Fibroblast of peridontal ligament (primary cell): ENCODE measurements around the gene OBP2B.
"Not testable (repeated sequence)": the region's sequence is repeated elsewhere in the genome, so short reads cannot be mapped to it uniquely, and the experiment has no call there.

Experiments
- DNase-seq: peaks from one replicate; pipeline ENCODE4 v3.0.0-alpha.2; 2010; ENCODE audit errors: extremely low read depth

Gene OBP2B

DNA sequence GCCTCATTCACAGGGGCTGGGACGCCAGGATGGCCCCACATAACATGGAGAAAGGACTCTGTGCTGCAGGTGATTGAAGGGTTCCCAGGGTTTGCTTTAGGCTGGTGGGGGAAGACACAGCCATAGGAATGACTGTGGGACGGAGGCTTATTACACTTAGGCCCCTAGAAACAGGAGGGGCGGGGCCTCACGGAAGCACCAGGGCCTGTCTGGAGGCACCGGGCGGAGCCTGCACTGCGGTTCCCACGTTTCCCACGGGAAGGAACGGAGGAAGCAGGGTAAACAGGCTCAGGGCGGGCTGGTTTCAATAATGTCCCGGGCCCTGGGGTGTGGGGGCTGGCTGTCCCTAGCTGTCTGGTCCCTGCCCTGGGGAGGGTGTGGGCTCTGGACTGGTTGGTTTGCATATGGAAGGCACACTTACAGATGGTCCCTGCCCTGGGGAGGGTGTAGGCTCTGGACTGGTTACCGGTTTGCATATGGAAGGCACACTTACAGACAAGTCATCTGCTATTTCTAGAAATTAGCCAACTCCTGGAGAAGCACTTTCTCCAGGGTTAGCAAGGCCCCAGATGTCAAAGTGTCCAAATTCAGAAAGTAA, 14.2 kb upstream of the OBP2B start:
- DNase-seq, result not testable (repeated sequence)

GRCh38 chr9:133221994-133222393, 12.9 kb upstream of the OBP2B start:
- DNase-seq, result not testable (repeated sequence)

- DNase-seq, result no peak
Observed at GRCh38 chr9:133221177-133221809, 12.2 kb upstream of the OBP2B start.

DNA sequence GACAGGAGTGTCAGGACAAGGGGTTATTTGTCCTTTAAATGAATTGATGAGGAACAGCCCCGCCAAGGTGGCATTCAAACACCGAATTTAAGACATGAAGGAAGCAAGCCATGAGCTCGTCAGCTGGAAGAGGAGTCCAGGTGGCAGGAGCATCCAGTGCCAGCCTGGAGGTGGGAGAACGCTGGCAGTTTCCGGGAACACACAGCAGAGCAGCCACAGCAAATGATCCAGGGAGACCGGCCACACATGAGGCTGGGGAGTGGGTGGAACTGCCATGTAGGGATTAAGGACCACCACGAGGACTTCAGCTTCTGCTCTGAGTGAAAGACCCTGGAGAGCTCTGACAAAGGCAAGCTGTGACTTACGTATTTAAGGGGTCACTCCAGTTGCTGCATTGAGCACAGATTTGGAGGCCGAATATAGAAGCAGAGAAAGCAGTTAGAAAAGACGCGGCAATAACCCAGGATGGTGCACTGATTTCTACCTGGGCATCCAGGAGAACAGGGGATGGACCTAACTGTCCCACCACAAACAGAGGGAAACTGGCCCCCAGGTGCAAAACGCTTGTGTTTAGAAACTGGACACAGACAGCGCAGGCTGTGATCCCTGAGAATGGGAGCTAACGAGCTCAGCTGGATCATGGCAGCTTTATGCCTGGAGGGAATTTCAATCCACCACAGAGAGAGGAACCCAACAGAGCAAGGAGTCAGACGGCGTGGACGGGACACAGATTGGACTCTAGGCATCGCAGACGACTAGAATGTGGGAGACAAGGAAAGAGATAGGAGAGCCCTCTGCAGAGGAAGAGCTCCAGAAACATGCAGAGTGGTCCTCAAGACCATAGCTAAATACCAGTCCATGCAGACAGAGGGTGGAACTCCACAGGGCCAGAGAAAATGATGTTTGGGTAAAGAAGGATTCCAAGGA, 9.3 kb upstream of the OBP2B start:
- DNase-seq, result not testable (repeated sequence)

GRCh38 chr9:133217333-133217988, 8.4 kb upstream of the OBP2B start:
- DNase-seq, result not testable (repeated sequence)

- not testable (repeated sequence) for DNase-seq
Observed at GRCh38 chr9:133214276-133214675, 5.2 kb upstream of the OBP2B start.

GRCh38 chr9:133210609-133211008, 1.6 kb upstream of the OBP2B start:
- DNase-seq, result no peak

DNA sequence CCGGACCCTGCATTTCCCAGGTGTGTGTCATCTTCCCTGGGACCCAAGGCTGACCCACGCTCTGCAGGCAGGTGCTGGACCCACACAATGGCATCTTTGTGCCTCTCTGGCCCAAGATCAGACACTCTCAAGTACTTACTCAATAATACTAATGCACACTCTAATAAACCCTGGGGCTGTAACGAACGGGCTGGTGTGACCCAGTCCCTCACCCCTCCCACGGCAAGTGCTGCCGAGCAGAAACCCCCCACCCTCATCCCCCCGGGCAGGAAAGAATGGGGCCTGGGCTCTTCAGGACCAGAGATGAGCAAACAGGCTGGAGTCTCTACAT, 1.1 kb upstream of the OBP2B start:
- no peak for DNase-seq

DNA sequence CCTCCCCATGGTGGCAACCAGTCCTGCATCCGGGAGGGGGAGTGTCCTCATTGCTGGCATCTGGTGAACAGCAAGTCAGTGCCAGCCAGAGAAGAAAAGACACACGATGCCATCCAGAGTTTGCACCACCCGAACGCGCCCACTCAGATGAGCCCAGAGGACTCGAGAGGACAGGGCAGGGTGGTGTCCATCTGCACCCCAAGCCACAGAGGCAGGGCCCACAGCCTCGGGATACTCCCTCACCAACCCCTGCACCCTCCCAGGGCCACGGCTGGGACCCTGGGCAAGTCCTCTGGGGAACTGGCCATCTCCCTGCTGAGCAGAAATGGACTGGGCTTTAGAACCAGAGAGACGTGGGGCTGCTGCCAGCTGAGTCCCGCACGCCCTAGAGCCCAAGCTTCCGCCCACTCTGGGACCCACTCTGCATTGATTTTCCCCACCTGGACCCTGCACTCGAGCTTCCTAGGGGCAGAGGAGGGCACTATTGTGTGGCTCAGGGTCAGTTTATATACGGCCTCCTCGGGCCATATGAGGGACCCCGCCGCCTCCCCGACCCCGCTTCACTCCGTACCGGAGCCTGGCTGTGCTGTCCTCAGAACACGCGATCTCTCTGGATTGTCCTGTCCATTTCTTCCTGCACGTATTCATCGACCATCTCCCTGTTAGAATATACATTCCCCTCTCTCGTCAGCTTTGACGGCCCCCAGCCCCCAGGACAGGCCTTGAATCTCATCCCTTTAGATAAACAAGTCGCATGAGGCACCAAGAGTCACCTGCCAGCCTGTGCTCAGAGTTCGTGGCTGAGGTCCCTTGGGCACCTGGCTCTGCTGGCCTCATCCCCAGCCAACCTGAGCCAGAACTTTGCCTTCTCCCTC, 514 bp upstream of the OBP2B start:
- not testable (repeated sequence) for DNase-seq

DNA sequence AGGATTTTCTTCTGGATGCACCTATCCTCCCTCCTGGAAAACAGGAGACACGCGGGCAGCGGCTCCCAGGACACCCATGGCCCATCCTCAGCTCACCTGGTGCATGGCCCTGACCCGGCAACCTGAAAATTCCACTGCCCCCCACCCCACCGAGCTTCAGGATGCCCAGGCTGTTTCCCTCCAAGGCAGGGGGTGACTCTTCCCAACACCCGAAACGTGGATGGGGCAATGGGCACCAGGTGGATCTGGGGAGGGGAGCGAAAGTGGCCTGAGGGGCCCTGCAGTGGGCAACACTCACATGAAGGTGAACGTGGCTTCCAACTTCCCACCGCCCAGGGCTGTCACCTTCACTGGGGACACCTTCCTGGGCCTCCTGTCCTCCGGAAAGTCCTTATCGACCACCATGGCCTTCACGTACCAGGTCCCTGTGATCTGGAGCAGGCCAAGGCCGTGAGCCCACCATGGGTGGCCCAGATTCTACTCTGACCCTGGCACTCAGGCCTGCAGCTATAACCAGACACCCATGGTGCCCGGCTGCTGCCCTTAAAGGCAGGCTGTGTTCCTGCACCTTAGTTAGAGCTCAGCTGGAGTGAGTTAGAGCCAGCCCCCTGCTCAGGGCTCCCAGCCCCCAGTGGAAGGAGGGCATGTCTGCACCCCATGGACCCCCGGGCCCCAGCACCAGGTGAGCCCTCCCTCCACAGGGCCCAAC, 725 bp downstream of the OBP2B start:
- DNase-seq, result not testable (repeated sequence)

DNA sequence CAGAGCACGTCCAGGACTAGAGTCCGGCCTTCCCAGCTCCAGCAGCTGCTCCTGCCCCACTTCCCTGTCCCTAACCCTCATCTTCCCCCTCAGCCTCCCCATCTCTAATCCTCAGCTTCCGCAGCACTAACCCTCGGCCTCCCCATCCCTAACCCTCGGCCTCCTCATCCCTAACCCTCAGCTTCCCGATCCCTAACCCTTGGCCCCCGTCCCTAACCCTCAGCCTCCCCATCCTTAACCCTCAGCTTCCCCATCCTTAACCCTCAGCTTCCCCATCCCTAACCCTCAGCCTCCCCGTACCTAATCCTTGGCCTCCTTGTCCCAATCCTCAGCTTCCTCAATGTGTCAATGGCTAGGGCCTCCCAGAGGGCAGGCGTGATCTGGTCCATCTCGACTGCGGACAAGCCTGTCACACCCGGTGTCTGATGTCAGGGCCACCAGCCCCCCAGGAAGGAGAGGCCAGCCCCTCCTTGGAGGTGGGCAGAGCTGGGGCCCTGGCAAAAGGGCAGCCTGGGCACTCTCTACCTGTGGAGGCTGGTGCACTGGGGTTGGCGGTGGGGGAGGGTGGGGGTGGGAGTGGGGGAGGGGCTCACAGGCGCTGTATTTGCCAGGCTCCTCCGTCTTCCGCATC, 1.4 kb downstream of the OBP2B start:
- DNase-seq, result no peak

- DNase-seq, result no peak
Observed at GRCh38 chr9:133207021-133207531, 2.0 kb downstream of the OBP2B start.

DNA sequence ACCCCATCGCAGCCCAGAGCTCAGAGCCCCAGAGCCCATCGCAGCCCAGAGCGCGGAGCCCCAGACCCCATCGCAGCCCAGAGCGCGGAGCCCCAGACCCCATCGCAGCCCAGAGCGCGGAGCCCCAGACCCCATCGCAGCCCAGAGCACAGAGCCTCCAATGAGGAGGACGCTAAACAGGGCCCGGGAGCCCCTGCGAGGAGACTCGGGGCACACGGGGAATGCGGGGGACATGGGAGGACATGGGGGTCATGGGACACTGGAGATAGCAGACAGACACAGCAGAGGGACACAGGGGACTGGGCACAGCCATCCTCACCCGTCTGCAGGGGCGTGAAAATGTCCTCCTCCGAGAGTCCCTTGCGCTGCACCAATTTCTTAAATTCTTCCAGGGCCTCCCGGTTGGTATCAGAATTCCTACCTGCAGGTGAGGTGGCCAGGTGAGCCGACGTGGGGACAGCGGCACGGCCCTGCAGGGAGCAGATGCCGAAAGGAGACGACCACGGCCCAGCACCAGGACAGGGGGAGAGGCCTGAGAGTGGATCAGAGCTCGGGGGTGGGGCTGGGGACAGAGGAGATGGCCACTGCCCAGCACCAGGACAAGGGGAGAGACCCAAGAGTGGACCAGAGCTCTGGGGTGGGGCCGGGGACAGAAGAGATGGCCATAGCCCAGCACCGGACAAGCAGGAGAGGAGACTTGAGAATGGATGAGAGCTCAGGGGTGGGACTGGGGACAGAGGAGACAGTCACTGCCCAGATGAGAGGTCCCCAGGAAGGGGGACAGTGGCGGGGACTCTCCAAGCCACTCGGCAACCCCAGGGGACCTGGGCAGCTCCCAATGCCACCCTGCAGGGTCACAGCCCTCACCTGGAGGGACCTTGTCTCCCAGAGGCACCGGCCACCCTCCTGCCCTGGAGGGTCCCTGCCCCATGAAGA, 2.8 kb downstream of the OBP2B start:
- DNase-seq, result no peak

DNA sequence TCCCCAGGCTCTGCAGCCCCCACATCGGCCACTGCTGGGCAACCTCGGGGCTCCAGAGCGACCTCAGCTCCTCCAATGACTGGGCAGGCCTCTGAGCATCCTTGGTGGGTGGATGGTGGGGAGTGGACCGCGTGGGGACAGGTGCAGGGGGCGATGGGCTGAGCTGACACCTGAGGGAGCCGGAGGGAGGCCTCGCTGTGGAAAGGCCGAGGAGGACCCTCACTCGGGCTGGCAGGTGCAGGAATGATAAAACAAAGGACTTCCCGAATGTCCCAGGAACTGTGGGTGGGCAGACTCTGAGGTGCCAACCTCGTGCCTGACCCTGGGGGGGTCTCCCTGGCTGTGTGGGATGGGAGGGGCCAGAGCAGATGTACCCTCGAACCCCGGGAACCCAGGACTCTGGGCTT, 3.6 kb downstream of the OBP2B start:
- not testable (repeated sequence) for DNase-seq

- DNase-seq, result no peak
Observed at GRCh38 chr9:133204993-133205336, 4.1 kb downstream of the OBP2B start.

GRCh38 chr9:133204335-133204992, 4.6 kb downstream of the OBP2B start:
- DNase-seq, result no peak

- DNase-seq, result no peak
Observed at GRCh38 chr9:133203506-133204075, 5.5 kb downstream of the OBP2B start.
